CD4-positive, alpha-beta memory T cell (primary cell): ENCODE results near the gene ADPRHL1. TPM values are rescaled to one million over a fixed set of nuclear protein-coding genes. Genes with fewer than 3 reads are reported as not detected.

Experiments used
- CTCF ChIA-PET: fragments of 350-600 bp; sonication (Branson Sonifier 250); formaldehyde crosslinking; loops from one replicate; lab custom pipeline; 2021; ENCODE audit warnings: inconsistent platforms; ENCODE audit not compliant: partially characterized antibody; lab: Charles Lee
- POLR2A ChIA-PET: fragments of 350-600 bp; sonication (Branson Sonifier 250); formaldehyde crosslinking; loops from one replicate; lab custom pipeline; 2021; ENCODE audit not compliant: partially characterized antibody; lab: Charles Lee
- DNase-seq, 5 donors: peaks; one replicate each; pipeline versions ENCODE4 v3.0.0 to v3.0.0-alpha.2; 2020 to 2022; ENCODE audit warnings: mixed read lengths in 1 of 5
- H3K27ac ChIP-seq: one replicate; pipeline ENCODE4 v1.7.0; 2013; ENCODE audit warnings: low read depth, low read length
- H3K27me3 ChIP-seq: 2 replicates; pipeline ENCODE4 v1.7.0; 2013; ENCODE audit warnings: mild to moderate bottlenecking, low read length, moderate library complexity; ENCODE audit not compliant: insufficient read depth
- H3K36me3 ChIP-seq: 2 replicates; pipeline ENCODE4 v1.7.0; 2013; ENCODE audit warnings: mild to moderate bottlenecking, low read length, moderate library complexity; ENCODE audit not compliant: insufficient read depth
- H3K4me1 ChIP-seq: 2 replicates; pipeline ENCODE4 v1.7.0; 2013; ENCODE audit warnings: mild to moderate bottlenecking, low read length, moderate library complexity; ENCODE audit not compliant: insufficient read depth
- H3K4me3 ChIP-seq, 2 donors: one replicate each; pipeline ENCODE4 v1.7.0; 2013; ENCODE audit warnings: low read length in 2 of 2, mild to moderate bottlenecking in 1 of 2
- H3K9me3 ChIP-seq, 2 donors: one replicate each; pipeline ENCODE4 v1.7.0; 2013; ENCODE audit warnings: low read length in 2 of 2, control low read depth in 1 of 2; ENCODE audit not compliant: control insufficient read depth in 1 of 2
- H3K27ac Mint-ChIP-seq, 7 donors: one replicate each; pipeline ENCODE4 v1.8.0; 2020 to 2021; ENCODE audit warnings: mixed read lengths in 7 of 7, mild to moderate bottlenecking in 6 of 7, inconsistent platforms in 3 of 7, moderate library complexity in 3 of 7
- H3K27me3 Mint-ChIP-seq, 2 donors: one replicate each; pipeline ENCODE4 v1.8.0; 2020 to 2021; ENCODE audit warnings: mixed read lengths in 2 of 2
- H3K36me3 Mint-ChIP-seq, 2 donors: one replicate each; pipeline ENCODE4 v1.8.0; 2020 to 2021; ENCODE audit warnings: mixed read lengths in 2 of 2, inconsistent platforms in 1 of 2, mild to moderate bottlenecking in 1 of 2
- H3K4me1 Mint-ChIP-seq, 4 donors: one replicate each; pipeline ENCODE4 v1.8.0; 2020 to 2021; ENCODE audit warnings: mixed read lengths in 4 of 4, mild to moderate bottlenecking in 1 of 4
- H3K4me3 Mint-ChIP-seq, 8 donors: one replicate each; pipeline ENCODE4 v1.8.0; 2020 to 2021; ENCODE audit warnings: mixed read lengths in 8 of 8, mild to moderate bottlenecking in 7 of 8, moderate library complexity in 6 of 8, inconsistent platforms in 3 of 8
- H3K9me3 Mint-ChIP-seq, 8 donors: one replicate each; pipeline ENCODE4 v1.8.0; 2020 to 2021; ENCODE audit warnings: mixed read lengths in 8 of 8, mild to moderate bottlenecking in 5 of 8, inconsistent platforms in 3 of 8, moderate library complexity in 1 of 8
- intact Hi-C: fragments of 100-400 bp; cut with micrococcal nuclease; formaldehyde crosslinking; loops from one replicate; pipeline ENCODE4 v1.15.1; 2023
- polyA plus RNA-seq, 2 donors: library from polyadenylated mRNA; unstranded; fragments of 300-500 nt; fragmentation: Illumina TruSeq; gene quantifications; one replicate each; pipeline ENCODE4 v1.2.3, GENCODE V29; 2021
- total RNA-seq, 2 experiments: library from RNA; stranded (reverse); gene quantifications; one replicate each; pipeline ENCODE4 v1.2.3, GENCODE V29; 2021

ADPRHL1 gene
- total and polyA plus RNA-seq, 4 experiments from 2014 or later = 0.09 to 1.5 (median 1.3) TPM; not detected in 1

- no peaks in the 10 kb centered on the region for H3K9me3 Mint-ChIP-seq
- Histone ChIP-seq H3K4me3 (no peak overlapping the region), H3K27me3 (no peaks in the 10 kb centered on the region), H3K36me3 (peaks cover 3% of the 10 kb centered on the region), H3K27ac (no peak overlapping the region), H3K9me3 (no peaks in the 10 kb centered on the region), H3K4me1 (no peaks in the 10 kb centered on the region)
- no peaks in the 10 kb centered on the region for H3K27me3 Mint-ChIP-seq
- H3K27ac Mint-ChIP-seq = no peak overlapping the region
- ChIA-PET POLR2A (interaction anchor here (0.6 kb wide), 1 partner anchor 149 kb away, joined by 3 read pairs; no protein-coding TSS in a partner anchor), CTCF (interaction anchor here (0.9 kb wide), 1 partner anchor 15 kb away, joined by 3 read pairs; no protein-coding TSS in a partner anchor)
- peaks cover 0 to 14% (median 3%) of the 10 kb centered on the region in 4 donors for H3K4me1 Mint-ChIP-seq
- peaks cover 27% of the 10 kb centered on the region in 2 donors for H3K36me3 Mint-ChIP-seq
- no peak overlapping the region for H3K4me3 Mint-ChIP-seq
- DNase-seq = no peak
- intact Hi-C loops = no loop called here
These were observed 13.1 kb upstream of the ADPRHL1 start for GRCh38 chr13:113466383-113466782.

GRCh38 chr13:113465300-113465699 lies 12.0 kb upstream of the ADPRHL1 start:
- Mint-ChIP-seq H3K27ac (peak overlapping the region in 6 of 7 donors; percentile 23 to 82 (median 74)), H3K4me3 (no peak overlapping the region), H3K27me3 (no peaks in the 10 kb centered on the region), H3K36me3 (peaks cover 26 to 34% of the 10 kb centered on the region in 2 donors), H3K9me3 (no peaks in the 10 kb centered on the region), H3K4me1 (peaks cover 0 to 6% (median 3%) of the 10 kb centered on the region in 4 donors)
- DNase-seq = no peak
- ChIA-PET POLR2A (no interaction called here), CTCF (interaction anchor here (0.9 kb wide), 1 partner anchor 16 kb away, joined by 3 read pairs; no protein-coding TSS in a partner anchor)
- intact Hi-C loops = no loop called here
- H3K36me3 ChIP-seq = peaks cover 9% of the 10 kb centered on the region
- no peak overlapping the region for H3K27ac ChIP-seq
- H3K9me3 ChIP-seq = no peaks in the 10 kb centered on the region
- H3K4me1 ChIP-seq = no peaks in the 10 kb centered on the region
- no peak overlapping the region for H3K4me3 ChIP-seq
- H3K27me3 ChIP-seq = no peaks in the 10 kb centered on the region

- Histone ChIP-seq H3K27me3 (no peaks in the 10 kb centered on the region), H3K4me1 (no peaks in the 10 kb centered on the region), H3K9me3 (no peaks in the 10 kb centered on the region), H3K36me3 (peaks cover 17% of the 10 kb centered on the region), H3K27ac (no peak overlapping the region), H3K4me3 (no peak overlapping the region)
- Mint-ChIP-seq H3K9me3 (no peaks in the 10 kb centered on the region), H3K4me1 (peaks cover 0 to 6% (median 3%) of the 10 kb centered on the region in 4 donors), H3K27me3 (no peaks in the 10 kb centered on the region), H3K4me3 (no peak overlapping the region), H3K27ac (no peak overlapping the region), H3K36me3 (peaks cover 28 to 34% of the 10 kb centered on the region in 2 donors)
- DNase-seq = no peak
- intact Hi-C loops = no loop called here
- ChIA-PET POLR2A (no interaction called here), CTCF (no interaction called here)
These were observed 11.2 kb upstream of the ADPRHL1 start for GRCh38 chr13:113464476-113464875.

DNA sequence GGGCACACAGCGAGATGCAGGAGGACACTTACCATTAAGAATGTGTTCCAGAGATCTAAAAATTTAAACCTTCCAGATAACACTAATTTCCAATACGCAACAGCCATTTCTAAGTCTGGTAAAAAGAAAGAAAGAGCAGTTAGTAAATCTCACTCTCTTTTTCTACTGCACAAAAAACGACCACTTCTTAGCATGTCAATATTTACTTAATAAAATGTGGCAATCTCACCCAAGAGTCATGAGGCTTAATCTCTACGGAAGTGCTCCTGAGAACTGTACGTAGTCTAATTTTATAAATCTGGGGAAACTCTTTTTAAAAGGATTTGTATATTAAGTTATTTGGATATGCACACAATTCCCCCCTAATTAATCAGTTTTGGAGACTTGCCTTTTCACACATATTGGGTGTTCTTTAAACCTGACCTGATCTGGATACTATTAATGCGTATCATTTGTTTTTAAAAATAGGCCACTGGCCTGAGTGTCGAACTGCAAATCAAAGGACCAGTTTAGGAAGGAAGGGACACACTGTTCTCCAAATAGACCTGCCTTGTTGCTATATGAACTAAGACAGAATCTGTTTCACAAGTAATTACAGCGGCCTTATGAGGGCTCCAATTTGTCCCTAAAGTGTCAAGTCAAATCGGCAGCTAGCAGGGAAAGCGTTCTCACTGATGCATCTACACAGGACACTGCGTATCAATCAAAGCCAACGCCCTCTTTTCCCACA lies 7.9 kb upstream of the ADPRHL1 start:
- H3K4me1 ChIP-seq = no peaks in the 10 kb centered on the region
- peaks cover 0 to 6% (median 3%) of the 10 kb centered on the region in 4 donors for H3K4me1 Mint-ChIP-seq
- H3K36me3 Mint-ChIP-seq = peaks cover 27 to 49% of the 10 kb centered on the region in 2 donors
- H3K36me3 ChIP-seq = peaks cover 28% of the 10 kb centered on the region
- H3K9me3 ChIP-seq = no peaks in the 10 kb centered on the region
- no peak for DNase-seq
- H3K27me3 Mint-ChIP-seq = no peaks in the 10 kb centered on the region
- no peaks in the 10 kb centered on the region for H3K9me3 Mint-ChIP-seq
- H3K27ac Mint-ChIP-seq = no peak overlapping the region
- POLR2A ChIA-PET = no interaction called here
- H3K27ac ChIP-seq = no peak overlapping the region
- no peak overlapping the region for H3K4me3 Mint-ChIP-seq
- CTCF ChIA-PET = no interaction called here
- H3K27me3 ChIP-seq = no peaks in the 10 kb centered on the region
- H3K4me3 ChIP-seq = no peak overlapping the region
- intact Hi-C loops = no loop called here

GRCh38 chr13:113460599-113460998 lies 7.3 kb upstream of the ADPRHL1 start:
- H3K9me3 Mint-ChIP-seq = no peaks in the 10 kb centered on the region
- Histone ChIP-seq H3K27me3 (no peaks in the 10 kb centered on the region), H3K9me3 (no peaks in the 10 kb centered on the region), H3K4me1 (no peaks in the 10 kb centered on the region), H3K4me3 (no peak overlapping the region), H3K27ac (no peak overlapping the region), H3K36me3 (peaks cover 28% of the 10 kb centered on the region)
- CTCF ChIA-PET = no interaction called here
- no peak overlapping the region for H3K27ac Mint-ChIP-seq
- H3K4me3 Mint-ChIP-seq = no peak overlapping the region
- POLR2A ChIA-PET = no interaction called here
- DNase-seq = no peak
- H3K36me3 Mint-ChIP-seq = peaks cover 32 to 54% of the 10 kb centered on the region in 2 donors
- H3K4me1 Mint-ChIP-seq = peaks cover 0 to 6% (median 3%) of the 10 kb centered on the region in 4 donors
- no peaks in the 10 kb centered on the region for H3K27me3 Mint-ChIP-seq
- intact Hi-C loops = no loop called here

DNA sequence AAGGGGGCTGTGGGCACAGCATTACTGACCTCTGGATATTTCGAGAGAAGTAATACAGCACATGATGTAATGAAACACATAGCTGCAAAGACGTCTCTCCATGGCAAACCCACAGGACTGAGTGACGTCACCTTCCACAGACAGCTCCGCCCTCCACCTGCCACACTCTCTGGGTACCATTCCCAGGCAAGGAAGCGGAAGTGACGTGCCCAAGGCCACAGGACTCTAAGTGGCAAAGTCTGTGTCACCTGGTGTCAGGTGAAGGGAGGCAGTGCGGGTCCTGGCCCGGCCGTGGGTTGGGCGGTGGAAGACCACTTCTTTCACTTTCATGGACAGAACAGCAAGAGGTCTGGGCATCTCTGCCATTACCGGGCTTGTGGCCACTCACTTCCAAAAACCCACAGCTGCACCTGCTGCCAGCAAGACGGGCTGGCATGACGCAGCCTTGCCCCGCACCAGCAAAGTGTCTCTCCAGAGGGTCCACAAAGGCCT lies 6.8 kb upstream of the ADPRHL1 start:
- POLR2A ChIA-PET = no interaction called here
- Histone ChIP-seq H3K27me3 (no peaks in the 10 kb centered on the region), H3K27ac (no peak overlapping the region), H3K36me3 (peaks cover 28% of the 10 kb centered on the region), H3K4me3 (no peak overlapping the region), H3K4me1 (no peaks in the 10 kb centered on the region), H3K9me3 (no peaks in the 10 kb centered on the region)
- no peak overlapping the region for H3K4me3 Mint-ChIP-seq
- H3K27ac Mint-ChIP-seq = no peak overlapping the region
- H3K36me3 Mint-ChIP-seq = peaks cover 35 to 54% of the 10 kb centered on the region in 2 donors
- no peaks in the 10 kb centered on the region for H3K9me3 Mint-ChIP-seq
- H3K27me3 Mint-ChIP-seq = no peaks in the 10 kb centered on the region
- H3K4me1 Mint-ChIP-seq = peaks cover 0 to 1% (median under 1%) of the 10 kb centered on the region in 4 donors
- CTCF ChIA-PET = no interaction called here
- intact Hi-C loops = no loop called here
- no peak for DNase-seq

DNA sequence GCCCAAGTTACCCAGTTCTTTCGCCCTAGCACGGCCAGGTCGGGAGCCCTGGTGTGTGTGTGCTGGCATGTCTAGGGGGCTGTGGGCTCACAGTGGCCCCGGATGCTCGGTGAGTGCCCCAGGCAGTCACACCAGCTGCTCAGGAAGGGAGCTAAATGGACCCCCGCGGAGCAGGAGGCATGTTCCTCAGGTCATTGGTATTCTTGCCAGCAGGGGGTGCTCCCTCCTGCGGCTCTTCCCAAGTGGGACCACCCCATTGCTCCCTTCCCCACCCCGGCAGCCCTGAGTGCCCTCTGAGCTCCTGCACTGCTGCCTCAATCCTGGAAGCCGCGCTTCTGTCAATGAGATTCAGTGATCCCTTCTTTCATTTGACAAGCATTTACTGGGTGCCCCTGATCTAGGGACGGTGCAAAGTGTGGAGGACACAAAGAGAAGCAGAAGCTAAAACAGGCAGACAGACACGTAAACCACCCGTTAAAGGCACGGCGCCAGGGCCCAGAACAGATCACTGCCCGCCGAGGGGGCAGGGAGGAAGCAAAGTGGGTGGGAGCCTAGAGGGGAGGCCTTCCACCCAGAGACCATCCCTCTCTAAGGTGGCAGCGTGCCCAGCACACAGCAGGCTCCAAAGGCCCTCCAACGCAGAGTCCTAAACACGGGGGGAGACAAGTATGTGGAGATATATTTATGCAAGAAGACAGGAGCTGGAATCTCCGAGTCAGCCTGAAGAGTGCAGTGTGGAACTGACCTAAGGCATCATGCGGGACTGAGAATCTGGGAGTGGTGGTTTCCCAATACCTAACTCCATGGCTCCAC lies 5.2 kb upstream of the ADPRHL1 start:
- Mint-ChIP-seq H3K27me3 (no peaks in the 10 kb centered on the region), H3K4me3 (no peak overlapping the region), H3K27ac (no peak overlapping the region), H3K9me3 (no peaks in the 10 kb centered on the region), H3K4me1 (no peaks in the 10 kb centered on the region), H3K36me3 (peaks cover 39 to 55% of the 10 kb centered on the region in 2 donors)
- H3K9me3 ChIP-seq = no peaks in the 10 kb centered on the region
- no peaks in the 10 kb centered on the region for H3K27me3 ChIP-seq
- H3K4me1 ChIP-seq = no peaks in the 10 kb centered on the region
- ChIA-PET CTCF (interaction anchor here (1.2 kb wide), 1 partner anchor 28 kb away, joined by 4 read pairs; no protein-coding TSS in a partner anchor), POLR2A (no interaction called here)
- no peak overlapping the region for H3K27ac ChIP-seq
- intact Hi-C loops = no loop called here
- no peak for DNase-seq
- peaks cover 28% of the 10 kb centered on the region for H3K36me3 ChIP-seq
- no peak overlapping the region for H3K4me3 ChIP-seq
